Central memory CD8-positive, alpha-beta T cell (primary cell): ENCODE results near the gene GFM1.

Experiments
- ATAC-seq: fragments of 150-1000 bp; cut with Tn5 transposase; replicated peaks from 2 replicates; pipeline ENCODE4 v1.10.0; 2022; ENCODE audit warnings: mild to moderate bottlenecking, moderate FRiP score, moderate number of reproducible peaks; ENCODE audit not compliant: poor library complexity, severe bottlenecking; ENCODE audit errors: extremely low read depth
- DNase-seq, 2 donors: peaks; one replicate each; pipeline ENCODE4 v3.0.0; 2021; ENCODE audit warnings: low spot score in 2 of 2
- H3K27ac Mint-ChIP-seq: one replicate; pipeline ENCODE4 v1.8.0; 2022; ENCODE audit warnings: low read depth, mild to moderate bottlenecking, moderate library complexity, mixed read lengths
- H3K27me3 Mint-ChIP-seq: one replicate; pipeline ENCODE4 v1.8.0; 2022; ENCODE audit warnings: mixed read lengths
- H3K36me3 Mint-ChIP-seq: one replicate; pipeline ENCODE4 v1.8.0; 2022; ENCODE audit warnings: mild to moderate bottlenecking, moderate library complexity, mixed read lengths; ENCODE audit not compliant: insufficient read depth
- H3K4me1 Mint-ChIP-seq: one replicate; pipeline ENCODE4 v1.8.0; 2022; ENCODE audit warnings: mixed read lengths
- H3K4me3 Mint-ChIP-seq: one replicate; pipeline ENCODE4 v1.8.0; 2022; ENCODE audit warnings: mild to moderate bottlenecking, moderate library complexity, mixed read lengths
- H3K9me3 Mint-ChIP-seq: one replicate; pipeline ENCODE4 v1.8.0; 2022; ENCODE audit warnings: mixed read lengths

GFM1 gene

GRCh38 chr3:158713094-158713499 lies 68.8 kb downstream of the GFM1 start:
- no peak for DNase-seq
- Mint-ChIP-seq H3K4me1 (peaks cover 8% of the 10 kb centered on the region), H3K4me3 (no peak overlapping the region), H3K36me3 (peaks cover 21% of the 10 kb centered on the region), H3K27ac (no peak overlapping the region), H3K9me3 (no peaks in the 10 kb centered on the region), H3K27me3 (no peaks in the 10 kb centered on the region)
- ATAC-seq, result no peak

GRCh38 chr3:158717576-158717975 lies 73.2 kb downstream of the GFM1 start:
- Mint-ChIP-seq H3K4me1 (peaks cover 22% of the 10 kb centered on the region), H3K36me3 (peaks cover 4% of the 10 kb centered on the region), H3K4me3 (no peak overlapping the region), H3K9me3 (no peaks in the 10 kb centered on the region), H3K27me3 (no peaks in the 10 kb centered on the region), H3K27ac (peak overlapping the region; percentile 17)
- ATAC-seq (no peak), DNase-seq (no peak)

- Mint-ChIP-seq H3K4me3 (no peak overlapping the region), H3K4me1 (peaks cover 30% of the 10 kb centered on the region), H3K9me3 (no peaks in the 10 kb centered on the region), H3K27me3 (no peaks in the 10 kb centered on the region), H3K36me3 (peaks cover 4% of the 10 kb centered on the region), H3K27ac (no peak overlapping the region)
- no peak for DNase-seq
- no peak for ATAC-seq
These were observed 74.3 kb downstream of the GFM1 start for GRCh38 chr3:158718490-158719170.

- no peak overlapping the region for H3K4me3 Mint-ChIP-seq
- no peaks in the 10 kb centered on the region for H3K27me3 Mint-ChIP-seq
- peaks cover 31% of the 10 kb centered on the region for H3K4me1 Mint-ChIP-seq
- no peak for ATAC-seq
- no peaks in the 10 kb centered on the region for H3K9me3 Mint-ChIP-seq
- DNase-seq, result no peak
- H3K36me3 Mint-ChIP-seq, result peaks cover 4% of the 10 kb centered on the region
- H3K27ac Mint-ChIP-seq, result no peak overlapping the region
These were observed 77.8 kb downstream of the GFM1 start for GRCh38 chr3:158722108-158722507.

GRCh38 chr3:158723991-158724390 lies 79.7 kb downstream of the GFM1 start:
- peaks cover 36% of the 10 kb centered on the region for H3K4me1 Mint-ChIP-seq
- peak overlapping the region; percentile 83 for H3K27ac Mint-ChIP-seq
- no peak overlapping the region for H3K4me3 Mint-ChIP-seq
- peaks cover 2% of the 10 kb centered on the region for H3K36me3 Mint-ChIP-seq
- H3K9me3 Mint-ChIP-seq, result no peaks in the 10 kb centered on the region
- ATAC-seq (no peak), DNase-seq (no peak)
- no peaks in the 10 kb centered on the region for H3K27me3 Mint-ChIP-seq

GRCh38 chr3:158725348-158726011 lies 81.2 kb downstream of the GFM1 start:
- peaks cover 2% of the 10 kb centered on the region for H3K36me3 Mint-ChIP-seq

GRCh38 chr3:158727206-158728060 lies 83.1 kb downstream of the GFM1 start:
- Mint-ChIP-seq H3K4me1 (peaks cover 23% of the 10 kb centered on the region), H3K9me3 (no peaks in the 10 kb centered on the region), H3K27me3 (no peaks in the 10 kb centered on the region), H3K36me3 (peaks cover 2% of the 10 kb centered on the region), H3K27ac (peak overlapping the region; percentile 85), H3K4me3 (no peak overlapping the region)
- peak; percentile 22 to 23 for DNase-seq
- peak; percentile 26 for ATAC-seq

More at GRCh38 chr3:158725348-158726011, 81.2 kb downstream of the GFM1 start:
- peaks cover 36% of the 10 kb centered on the region for H3K4me1 Mint-ChIP-seq
- no peak for ATAC-seq
- H3K4me3 Mint-ChIP-seq, result no peak overlapping the region
- no peaks in the 10 kb centered on the region for H3K27me3 Mint-ChIP-seq
- H3K27ac Mint-ChIP-seq, result peak overlapping the region; percentile 9
- no peaks in the 10 kb centered on the region for H3K9me3 Mint-ChIP-seq
- no peak for DNase-seq

- no peaks in the 10 kb centered on the region for H3K9me3 Mint-ChIP-seq
- DNase-seq (no peak), ATAC-seq (no peak)
- peaks cover 18% of the 10 kb centered on the region for H3K4me1 Mint-ChIP-seq
- H3K27me3 Mint-ChIP-seq, result no peaks in the 10 kb centered on the region
- no peak overlapping the region for H3K4me3 Mint-ChIP-seq
- peaks cover 2% of the 10 kb centered on the region for H3K36me3 Mint-ChIP-seq
- H3K27ac Mint-ChIP-seq, result no peak overlapping the region
These were observed 83.7 kb downstream of the GFM1 start for GRCh38 chr3:158728061-158728377.

GRCh38 chr3:158728851-158729250 lies 84.5 kb downstream of the GFM1 start:
- peaks cover 14% of the 10 kb centered on the region for H3K4me1 Mint-ChIP-seq
- H3K4me3 Mint-ChIP-seq, result no peak overlapping the region
- ATAC-seq (no peak), DNase-seq (no peak)
- no peak overlapping the region for H3K27ac Mint-ChIP-seq
- H3K9me3 Mint-ChIP-seq, result no peaks in the 10 kb centered on the region
- no peaks in the 10 kb centered on the region for H3K27me3 Mint-ChIP-seq
- peaks cover 2% of the 10 kb centered on the region for H3K36me3 Mint-ChIP-seq

GRCh38 chr3:158731486-158731885 lies 87.2 kb downstream of the GFM1 start:
- peaks cover 14% of the 10 kb centered on the region for H3K4me1 Mint-ChIP-seq
- ATAC-seq (no peak), DNase-seq (no peak)
- peak overlapping the region; percentile 47 for H3K4me3 Mint-ChIP-seq
- H3K27ac Mint-ChIP-seq, result no peak overlapping the region
- no peaks in the 10 kb centered on the region for H3K9me3 Mint-ChIP-seq
- peaks cover 2% of the 10 kb centered on the region for H3K36me3 Mint-ChIP-seq
- no peaks in the 10 kb centered on the region for H3K27me3 Mint-ChIP-seq

- no peaks in the 10 kb centered on the region for H3K36me3 Mint-ChIP-seq
- no peaks in the 10 kb centered on the region for H3K27me3 Mint-ChIP-seq
- H3K9me3 Mint-ChIP-seq, result no peaks in the 10 kb centered on the region
- ATAC-seq, result peak; percentile 52
- H3K4me3 Mint-ChIP-seq, result peak within 1 kb of the TSS; percentile 47
- DNase-seq, result no peak
- H3K4me1 Mint-ChIP-seq, result peaks cover 11% of the 10 kb centered on the region
- H3K27ac Mint-ChIP-seq, result no peak within 1 kb of the TSS
These were observed 87.9 kb downstream of the GFM1 start, which contains the start of gene RARRES1 for GRCh38 chr3:158731938-158732855. Gene RARRES1, minus strand, starts transcription at chr3:158732457. Its CDS starts 42 bp downstream, at chr3:158732415.

GRCh38 chr3:158732856-158733200 lies 88.5 kb downstream of the GFM1 start:
- Mint-ChIP-seq H3K9me3 (no peaks in the 10 kb centered on the region), H3K27me3 (no peaks in the 10 kb centered on the region), H3K36me3 (no peaks in the 10 kb centered on the region), H3K4me1 (peaks cover 5% of the 10 kb centered on the region), H3K4me3 (peak overlapping the region; percentile 47), H3K27ac (no peak overlapping the region)
- no peak for ATAC-seq
- DNase-seq, result no peak
